RWPE2 (cell line): Measurements from ENCODE around the gene ZNF700.
"Not testable (repeated sequence)": the region's sequence is repeated elsewhere in the genome, so short reads cannot be mapped to it uniquely, and the experiment has no call there.

ENCODE experiments used
- ATAC-seq: fragments of 200-7000 bp; cut with Tn5 transposase; 3 replicates; pipeline ENCODE4 v1.9.1; 2021; ENCODE audit warnings: low read depth
- DNase-seq: peaks from one replicate; pipeline ENCODE4 v3.0.0-alpha.2; 2020; ENCODE audit warnings: low spot score
- H3K27ac ChIP-seq: fragments of 450-650 bp; 2 replicates; pipeline ENCODE4 v1.5.1; 2017; ENCODE audit warnings: mild to moderate bottlenecking; ENCODE audit not compliant: poor library complexity, severe bottlenecking
- H3K27me3 ChIP-seq: fragments of 250-450 bp; sonication (Bioruptor Pico); 2 replicates; pipeline ENCODE4 v1.5.1; 2021; ENCODE audit warnings: mild to moderate bottlenecking, moderate library complexity; ENCODE audit not compliant: insufficient read depth, poor library complexity, severe bottlenecking
- H3K36me3 ChIP-seq: fragments of 250-450 bp; sonication (Bioruptor Pico); 2 replicates; pipeline ENCODE4 v1.5.1; 2020; ENCODE audit warnings: low read depth, mild to moderate bottlenecking, moderate library complexity
- H3K4me1 ChIP-seq: fragments of 250-450 bp; sonication (Bioruptor Pico); 2 replicates; pipeline ENCODE4 v1.5.1; 2021; ENCODE audit warnings: mild to moderate bottlenecking, moderate library complexity; ENCODE audit not compliant: insufficient read depth, poor library complexity, severe bottlenecking
- H3K4me3 ChIP-seq: fragments of 250-450 bp; sonication (Bioruptor Pico); 2 replicates; pipeline ENCODE4 v1.5.1; 2021; ENCODE audit warnings: mild to moderate bottlenecking, moderate library complexity; ENCODE audit not compliant: severe bottlenecking
- H3K9me3 ChIP-seq: fragments of 250-450 bp; sonication (Bioruptor Pico); 2 replicates; pipeline ENCODE4 v1.5.1; 2021; ENCODE audit warnings: mild to moderate bottlenecking, moderate library complexity; ENCODE audit not compliant: severe bottlenecking
- TF ChIP-seq, protein P1 (sequence below): fragments of 450-650 bp; IDR thresholded peaks from one replicate; pipeline ENCODE4 v1.5.1; 2017; ENCODE audit warnings: mild to moderate bottlenecking, moderate library complexity; ENCODE audit not compliant: poor library complexity, severe bottlenecking

Gene ZNF700

GRCh38 chr19:11924886-11925650, at the start of gene ZNF700:
ZNF700 (plus strand) TSS chr19:11925107; CDS start chr19:11925211, 104 bp downstream.
- H3K36me3 ChIP-seq = peaks cover 30% of the 10 kb centered on the region
- ATAC-seq = peak; percentile 96
- H3K27me3 ChIP-seq = no peaks in the 10 kb centered on the region
- peak; percentile 91 for DNase-seq
- H3K27ac ChIP-seq = peak within 1 kb of the TSS; percentile 86
- peaks cover 2% of the 10 kb centered on the region for H3K9me3 ChIP-seq
- H3K4me3 ChIP-seq = peak within 1 kb of the TSS; percentile 92
- TF ChIP-seq, protein P1, sequence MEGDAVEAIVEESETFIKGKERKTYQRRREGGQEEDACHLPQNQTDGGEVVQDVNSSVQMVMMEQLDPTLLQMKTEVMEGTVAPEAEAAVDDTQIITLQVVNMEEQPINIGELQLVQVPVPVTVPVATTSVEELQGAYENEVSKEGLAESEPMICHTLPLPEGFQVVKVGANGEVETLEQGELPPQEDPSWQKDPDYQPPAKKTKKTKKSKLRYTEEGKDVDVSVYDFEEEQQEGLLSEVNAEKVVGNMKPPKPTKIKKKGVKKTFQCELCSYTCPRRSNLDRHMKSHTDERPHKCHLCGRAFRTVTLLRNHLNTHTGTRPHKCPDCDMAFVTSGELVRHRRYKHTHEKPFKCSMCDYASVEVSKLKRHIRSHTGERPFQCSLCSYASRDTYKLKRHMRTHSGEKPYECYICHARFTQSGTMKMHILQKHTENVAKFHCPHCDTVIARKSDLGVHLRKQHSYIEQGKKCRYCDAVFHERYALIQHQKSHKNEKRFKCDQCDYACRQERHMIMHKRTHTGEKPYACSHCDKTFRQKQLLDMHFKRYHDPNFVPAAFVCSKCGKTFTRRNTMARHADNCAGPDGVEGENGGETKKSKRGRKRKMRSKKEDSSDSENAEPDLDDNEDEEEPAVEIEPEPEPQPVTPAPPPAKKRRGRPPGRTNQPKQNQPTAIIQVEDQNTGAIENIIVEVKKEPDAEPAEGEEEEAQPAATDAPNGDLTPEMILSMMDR = no peak
- peaks cover 3% of the 10 kb centered on the region for H3K4me1 ChIP-seq

DNA sequence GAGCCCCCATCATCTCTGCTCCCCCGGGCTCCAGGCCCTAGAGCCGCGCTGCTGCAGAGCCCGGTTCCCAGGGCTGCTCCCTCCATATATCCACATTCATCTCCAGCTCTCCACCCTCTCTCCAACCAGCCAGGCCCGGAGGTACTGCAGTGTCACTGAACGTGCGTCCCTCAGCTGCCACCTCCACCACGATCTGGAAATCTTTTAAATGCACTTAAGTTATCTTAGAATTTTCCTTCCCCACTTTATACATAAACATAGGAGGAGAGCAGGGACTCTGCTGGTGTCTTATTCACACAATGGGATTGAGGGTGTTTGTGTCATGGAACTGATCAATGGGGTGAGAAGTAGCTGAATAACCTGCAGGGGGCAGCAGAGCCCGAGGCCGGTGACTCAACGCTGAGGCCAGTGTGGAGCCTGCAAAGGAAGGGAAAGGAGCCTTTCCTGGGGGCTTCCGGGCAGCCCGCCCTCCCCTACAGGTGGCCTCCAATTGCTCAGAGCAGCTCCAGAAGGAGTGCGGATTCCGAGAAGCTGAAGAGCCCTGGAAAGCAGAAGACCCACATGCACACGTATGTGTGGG, 45.1 kb upstream of the ZNF700 start:
- H3K4me1 ChIP-seq, H3K27me3 ChIP-seq, ATAC-seq, H3K27ac ChIP-seq, H3K36me3 ChIP-seq, DNase-seq, H3K9me3 ChIP-seq, H3K4me3 ChIP-seq: not testable (repeated sequence)

DNA sequence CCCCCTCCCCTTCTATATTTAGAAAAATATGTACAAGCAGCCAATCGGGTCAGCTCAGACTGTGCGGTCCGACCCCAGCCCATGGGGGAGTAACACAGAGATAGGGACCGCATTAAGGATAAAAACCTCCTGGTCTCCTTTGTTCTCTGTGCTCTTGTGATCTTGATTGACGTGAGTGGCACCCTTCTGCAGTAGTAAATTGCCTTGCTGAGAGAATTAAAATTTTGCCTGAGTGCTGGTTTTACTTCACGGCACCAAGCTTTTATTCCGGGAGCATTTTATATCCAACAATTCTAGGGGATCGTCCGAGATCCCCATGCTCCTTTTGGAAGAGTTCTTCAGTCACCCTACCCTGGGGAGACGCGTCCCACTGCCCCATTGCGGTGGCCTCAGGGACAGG, 44.3 kb upstream of the ZNF700 start:
- H3K4me3 ChIP-seq = no peak overlapping the region
- DNase-seq = no peak
- ATAC-seq = no peak
- H3K36me3 ChIP-seq = no peaks in the 10 kb centered on the region
- TF ChIP-seq, protein P1 = no peak
- no peaks in the 10 kb centered on the region for H3K4me1 ChIP-seq
- no peaks in the 10 kb centered on the region for H3K27me3 ChIP-seq
- H3K9me3 ChIP-seq = peaks cover 7% of the 10 kb centered on the region
- no peak overlapping the region for H3K27ac ChIP-seq

DNA sequence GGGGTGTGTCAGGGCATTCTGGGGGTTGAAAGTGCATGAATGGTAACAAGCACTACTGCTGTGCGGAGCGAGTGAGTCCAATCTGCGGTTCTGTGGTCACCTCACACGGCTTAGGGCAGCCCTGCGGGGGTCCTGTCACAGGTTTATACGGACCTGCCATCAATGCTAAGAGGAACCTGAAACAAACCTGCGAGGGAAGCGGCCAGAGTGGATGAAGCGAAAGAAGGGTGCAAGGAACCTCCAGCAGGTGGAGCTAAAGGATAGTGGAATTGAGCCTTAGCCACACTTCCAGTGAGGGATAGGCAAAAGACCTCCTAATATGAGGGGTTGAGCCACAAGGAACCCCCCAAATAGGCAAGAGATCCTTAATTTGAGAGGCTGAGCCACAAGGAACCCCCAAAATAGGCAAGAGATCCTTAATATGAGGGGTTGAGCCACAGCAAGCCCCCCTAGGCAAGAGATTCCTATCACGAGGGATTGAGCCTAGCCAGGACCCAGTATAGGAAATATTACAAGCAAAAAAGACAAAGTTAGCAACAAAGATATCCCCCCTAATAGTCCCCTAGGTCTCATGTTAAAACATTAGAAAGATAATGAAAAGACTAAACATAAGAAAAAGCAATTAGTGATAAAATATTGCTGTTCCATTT, 43.6 kb upstream of the ZNF700 start:
- ATAC-seq (0 out of 3 replicates have a peak, but pooled peaks have one; percentile 31), DNase-seq (no peak)

GRCh38 chr19:11882606-11883005, 42.3 kb upstream of the ZNF700 start:
- no peak overlapping the region for H3K27ac ChIP-seq
- peaks cover 7% of the 10 kb centered on the region for H3K9me3 ChIP-seq
- no peak for ATAC-seq
- H3K27me3 ChIP-seq = no peaks in the 10 kb centered on the region
- no peak for DNase-seq
- H3K4me1 ChIP-seq = no peaks in the 10 kb centered on the region
- H3K4me3 ChIP-seq = no peak overlapping the region
- no peaks in the 10 kb centered on the region for H3K36me3 ChIP-seq
- TF ChIP-seq, protein P1 = no peak

More for the DNA sequence above, 43.6 kb upstream of the ZNF700 start:
- H3K9me3 ChIP-seq = peaks cover 7% of the 10 kb centered on the region
- H3K4me1 ChIP-seq = no peaks in the 10 kb centered on the region
- no peak overlapping the region for H3K4me3 ChIP-seq
- H3K27ac ChIP-seq = no peak overlapping the region
- TF ChIP-seq, protein P1 = peak; percentile 53
- H3K27me3 ChIP-seq = no peaks in the 10 kb centered on the region
- H3K36me3 ChIP-seq = no peaks in the 10 kb centered on the region
